Osteocyte (in vitro differentiated cells): ENCODE measurements around the gene APBB2. TPM values are rescaled to one million over a fixed set of nuclear protein-coding genes. Genes with fewer than 3 reads are reported as not detected.

Experiments
- DNase-seq: peaks from one replicate; pipeline ENCODE4 v3.0.0; 2021; ENCODE audit warnings: mixed read lengths; ENCODE audit not compliant: unreplicated experiment; ENCODE audit errors: extremely low spot score
- H3K27ac Mint-ChIP-seq: one replicate; pipeline ENCODE4 v1.8.0; 2021; ENCODE audit warnings: mild to moderate bottlenecking, mixed read lengths; ENCODE audit not compliant: unreplicated experiment
- H3K27me3 Mint-ChIP-seq: one replicate; pipeline ENCODE4 v1.8.0; 2021; ENCODE audit warnings: mixed read lengths; ENCODE audit not compliant: unreplicated experiment
- H3K36me3 Mint-ChIP-seq: one replicate; pipeline ENCODE4 v1.8.0; 2021; ENCODE audit warnings: mixed read lengths; ENCODE audit not compliant: unreplicated experiment
- H3K4me1 Mint-ChIP-seq: one replicate; pipeline ENCODE4 v1.8.0; 2021; ENCODE audit warnings: mixed read lengths; ENCODE audit not compliant: unreplicated experiment
- H3K4me3 Mint-ChIP-seq: one replicate; pipeline ENCODE4 v1.8.0; 2021; ENCODE audit warnings: mild to moderate bottlenecking, moderate library complexity, mixed read lengths; ENCODE audit not compliant: unreplicated experiment
- H3K9me3 Mint-ChIP-seq: one replicate; pipeline ENCODE4 v1.8.0; 2021; ENCODE audit warnings: mixed read lengths; ENCODE audit not compliant: unreplicated experiment
- CTCF ChIP-seq: fragments of 200-600 bp; sonication (generic); IDR thresholded peaks from 2 replicates; pipeline ENCODE4 v1.5.0; 2021; ENCODE audit warnings: antibody characterized with exemption, mild to moderate bottlenecking, moderate library complexity
- total RNA-seq: library from RNA; stranded (reverse); gene quantifications from 2 replicates; pipeline ENCODE4 v1.2.1, GENCODE V29; 2021

APBB2 gene
- total RNA-seq, 1 donor from 2014 or later: 56.2 TPM

GRCh38 chr4:41146196-41146595 is 68.1 kb downstream of the APBB2 start:
- peak overlapping the region; percentile 48 for H3K27ac Mint-ChIP-seq
- H3K4me3 Mint-ChIP-seq: no peak overlapping the region
- peaks cover 2% of the 10 kb centered on the region for H3K36me3 Mint-ChIP-seq

GRCh38 chr4:41145571-41146078 is 68.7 kb downstream of the APBB2 start:
- no peak for TF ChIP-seq CTCF
- H3K9me3 Mint-ChIP-seq: no peaks in the 10 kb centered on the region
- H3K36me3 Mint-ChIP-seq: peaks cover 2% of the 10 kb centered on the region
- H3K4me3 Mint-ChIP-seq: no peak overlapping the region
- H3K4me1 Mint-ChIP-seq: peaks cover 74% of the 10 kb centered on the region
- DNase-seq: no peak
- peak overlapping the region; percentile 98 for H3K27ac Mint-ChIP-seq
- H3K27me3 Mint-ChIP-seq: no peaks in the 10 kb centered on the region

More at GRCh38 chr4:41146196-41146595, 68.1 kb downstream of the APBB2 start:
- no peak for DNase-seq
- Mint-ChIP-seq H3K4me1 (peaks cover 69% of the 10 kb centered on the region), H3K9me3 (no peaks in the 10 kb centered on the region), H3K27me3 (no peaks in the 10 kb centered on the region)
- TF ChIP-seq CTCF: no peak

- peak overlapping the region; percentile 98 for H3K27ac Mint-ChIP-seq
Observed at GRCh38 chr4:41144812-41145211, 69.5 kb downstream of the APBB2 start.

GRCh38 chr4:41144040-41144379 is 70.3 kb downstream of the APBB2 start:
- Mint-ChIP-seq H3K4me1 (peaks cover 68% of the 10 kb centered on the region), H3K36me3 (peaks cover 7% of the 10 kb centered on the region), H3K4me3 (peak overlapping the region; percentile 58), H3K27ac (peak overlapping the region; percentile 98), H3K27me3 (no peaks in the 10 kb centered on the region), H3K9me3 (no peaks in the 10 kb centered on the region)
- no peak for TF ChIP-seq CTCF
- no peak for DNase-seq

More at GRCh38 chr4:41144812-41145211, 69.5 kb downstream of the APBB2 start:
- Mint-ChIP-seq H3K4me3 (no peak overlapping the region), H3K36me3 (peaks cover 2% of the 10 kb centered on the region), H3K27me3 (no peaks in the 10 kb centered on the region), H3K9me3 (no peaks in the 10 kb centered on the region), H3K4me1 (peaks cover 74% of the 10 kb centered on the region)
- TF ChIP-seq CTCF: no peak
- DNase-seq: no peak

- DNase-seq: no peak
- peak overlapping the region; percentile 58 for H3K4me3 Mint-ChIP-seq
Observed at GRCh38 chr4:41143311-41144039, 70.9 kb downstream of the APBB2 start.

More at GRCh38 chr4:41143311-41144039, 70.9 kb downstream of the APBB2 start:
- TF ChIP-seq CTCF: no peak
- peaks cover 67% of the 10 kb centered on the region for H3K4me1 Mint-ChIP-seq
- peaks cover 7% of the 10 kb centered on the region for H3K36me3 Mint-ChIP-seq
- peak overlapping the region; percentile 98 for H3K27ac Mint-ChIP-seq
- H3K27me3 Mint-ChIP-seq: no peaks in the 10 kb centered on the region
- H3K9me3 Mint-ChIP-seq: no peaks in the 10 kb centered on the region
